T1000 (cell line): Measurements from ENCODE around the gene MANSC4.

Experiments used
- DNase-seq: peaks from one replicate; lab custom pipeline; 2025; ENCODE audit warnings: mixed read lengths; lab: John Stamatoyannopoulos, UW

MANSC4 gene

DNA sequence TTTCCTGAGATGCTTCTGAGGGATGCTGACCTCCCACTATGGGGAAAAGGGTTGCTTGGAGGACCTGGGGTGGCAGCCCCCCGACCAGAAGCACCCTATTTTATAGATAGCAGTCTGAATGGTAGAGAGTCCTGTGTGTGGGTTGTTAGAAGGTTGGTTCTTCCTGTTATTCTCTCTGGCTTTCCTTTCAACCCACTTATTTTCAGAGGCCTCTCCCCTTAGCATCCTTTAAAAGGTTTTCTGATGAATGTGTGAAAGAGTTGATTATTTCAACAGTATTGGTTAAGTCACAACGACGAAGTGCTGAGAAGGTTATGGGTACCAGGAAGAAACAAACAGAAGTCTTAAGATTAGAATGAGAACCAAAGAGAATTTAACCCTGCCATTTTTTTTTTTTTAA is 20.8 kb upstream of the MANSC4 start:
- DNase-seq = no peak

DNA sequence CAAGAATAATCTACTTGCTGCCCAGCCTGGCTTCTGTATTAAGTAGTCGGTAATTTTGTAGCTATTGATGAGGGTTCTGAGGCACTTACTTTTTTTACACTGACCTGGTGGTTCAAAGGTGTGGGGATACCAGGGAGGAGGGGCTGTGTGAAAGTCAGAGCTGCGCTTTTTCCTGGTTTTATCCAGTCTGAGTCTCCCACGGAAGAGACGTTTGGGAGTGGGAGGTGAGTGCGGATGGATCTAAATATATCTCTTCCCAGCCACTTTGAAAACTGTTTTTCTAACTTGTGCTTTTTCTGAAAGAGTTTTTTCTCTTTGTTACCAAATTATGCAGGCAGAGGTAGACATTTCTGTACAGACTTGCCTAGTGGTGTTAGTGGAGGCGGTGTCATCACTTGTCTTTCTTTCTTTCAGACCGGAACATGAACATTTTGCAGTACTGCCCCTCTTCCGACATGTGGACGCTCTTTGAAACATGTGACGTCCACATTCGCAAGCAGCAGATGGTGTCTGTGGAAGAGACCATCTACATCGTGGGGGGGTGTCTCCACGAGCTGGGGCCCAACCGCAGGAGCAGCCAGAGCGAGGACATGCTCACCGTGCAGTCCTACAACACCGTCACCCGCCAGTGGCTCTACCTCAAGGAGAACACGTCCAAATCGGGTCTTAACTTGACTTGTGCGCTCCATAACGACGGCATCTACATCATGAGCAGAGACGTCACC is 17.4 kb upstream of the MANSC4 start:
- DNase-seq = no peak

DNA sequence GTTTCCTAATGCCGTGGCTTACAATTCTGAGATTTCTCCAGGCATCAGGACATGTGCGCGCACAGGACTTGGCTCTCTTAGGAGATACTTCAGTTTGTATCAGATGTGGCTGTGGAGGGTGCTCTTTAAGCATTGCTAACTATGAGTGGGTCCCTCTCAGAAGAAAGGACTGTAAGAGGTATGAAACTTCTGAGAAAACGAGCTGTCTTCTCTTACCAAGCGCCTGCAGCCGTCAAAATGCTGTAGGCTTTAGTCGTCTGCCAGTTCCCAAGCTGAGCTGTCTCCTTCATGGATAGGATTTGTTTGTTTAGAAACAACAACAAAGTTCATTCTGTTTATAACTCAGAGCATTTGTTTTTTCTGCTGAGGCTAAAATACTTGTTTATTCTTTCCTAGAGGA is 16.1 kb upstream of the MANSC4 start:
- no peak for DNase-seq

DNA sequence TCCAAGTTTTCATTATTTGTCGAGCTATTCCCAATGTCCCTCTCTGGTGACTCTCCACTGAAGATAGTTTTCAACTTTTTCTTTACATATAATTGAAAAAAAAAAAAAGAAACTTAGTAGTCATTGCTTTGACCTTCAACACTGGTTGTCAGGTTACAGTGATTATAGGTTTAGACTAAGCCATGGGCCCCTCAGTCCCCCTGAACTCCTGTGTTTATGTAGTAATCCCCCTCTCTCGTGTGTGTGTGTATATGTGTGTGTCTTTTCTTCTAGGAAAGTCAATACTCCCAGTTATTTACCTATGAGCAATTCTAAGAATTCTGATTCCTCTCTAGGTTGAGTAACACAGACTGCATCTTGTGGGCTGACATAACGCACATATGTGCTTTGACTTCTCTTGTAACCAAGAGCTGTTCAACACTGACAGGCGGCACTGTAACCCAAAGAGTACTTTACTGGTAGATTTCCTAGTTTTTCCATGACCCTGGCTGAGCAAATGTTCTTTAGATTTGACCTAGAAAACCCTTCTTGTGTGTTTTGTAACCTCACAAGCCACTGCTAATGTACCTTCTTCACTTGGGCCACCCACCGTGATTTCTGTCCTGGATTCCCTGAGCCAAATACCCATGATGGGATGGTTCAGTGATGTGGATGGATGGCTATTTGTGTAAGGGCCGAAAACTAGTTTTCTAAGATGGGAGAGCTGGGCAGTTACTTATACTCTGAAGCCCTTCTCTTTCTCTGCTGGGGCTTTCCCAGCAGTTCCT is 15.0 kb upstream of the MANSC4 start:
- no peak for DNase-seq

DNA sequence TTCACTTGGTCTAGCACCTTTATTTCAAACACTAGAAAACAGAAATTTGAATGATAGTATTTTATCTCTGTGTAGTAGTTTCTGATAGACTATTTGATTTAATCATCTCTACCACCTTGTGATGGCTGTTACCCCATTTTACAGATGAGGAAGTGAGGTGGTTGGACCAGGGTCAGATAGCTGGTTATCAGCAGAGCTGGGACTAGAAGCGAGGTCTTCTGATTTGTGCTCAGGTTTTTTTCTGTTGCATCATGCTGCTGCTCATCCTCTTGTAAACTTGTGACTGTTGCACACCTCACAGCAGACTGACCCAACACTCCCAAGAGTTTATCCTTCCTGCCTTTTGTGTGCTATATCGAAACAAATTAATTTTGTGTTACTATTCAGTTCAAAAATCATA is 10.1 kb upstream of the MANSC4 start:
- no peak for DNase-seq

DNA sequence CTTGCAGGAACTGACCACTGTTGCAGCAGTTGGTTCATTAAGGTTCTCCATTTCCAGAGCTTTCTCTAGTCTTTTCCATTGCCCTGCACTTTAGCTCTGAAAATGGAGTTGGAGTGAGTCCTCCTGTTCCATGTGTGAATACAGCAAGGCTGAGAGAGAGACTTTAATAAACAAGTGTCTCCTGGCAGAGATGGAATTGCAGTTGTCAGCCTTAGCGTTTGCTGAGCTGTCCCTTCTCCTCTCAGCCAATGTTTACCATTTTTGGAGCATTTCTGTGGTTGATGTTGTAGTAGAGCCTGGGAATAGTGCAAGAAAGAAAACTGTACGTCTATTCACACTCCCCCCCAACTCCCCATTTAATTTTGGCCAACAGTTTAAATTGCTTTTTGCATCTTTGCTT is 7.5 kb upstream of the MANSC4 start:
- DNase-seq = no peak

DNA sequence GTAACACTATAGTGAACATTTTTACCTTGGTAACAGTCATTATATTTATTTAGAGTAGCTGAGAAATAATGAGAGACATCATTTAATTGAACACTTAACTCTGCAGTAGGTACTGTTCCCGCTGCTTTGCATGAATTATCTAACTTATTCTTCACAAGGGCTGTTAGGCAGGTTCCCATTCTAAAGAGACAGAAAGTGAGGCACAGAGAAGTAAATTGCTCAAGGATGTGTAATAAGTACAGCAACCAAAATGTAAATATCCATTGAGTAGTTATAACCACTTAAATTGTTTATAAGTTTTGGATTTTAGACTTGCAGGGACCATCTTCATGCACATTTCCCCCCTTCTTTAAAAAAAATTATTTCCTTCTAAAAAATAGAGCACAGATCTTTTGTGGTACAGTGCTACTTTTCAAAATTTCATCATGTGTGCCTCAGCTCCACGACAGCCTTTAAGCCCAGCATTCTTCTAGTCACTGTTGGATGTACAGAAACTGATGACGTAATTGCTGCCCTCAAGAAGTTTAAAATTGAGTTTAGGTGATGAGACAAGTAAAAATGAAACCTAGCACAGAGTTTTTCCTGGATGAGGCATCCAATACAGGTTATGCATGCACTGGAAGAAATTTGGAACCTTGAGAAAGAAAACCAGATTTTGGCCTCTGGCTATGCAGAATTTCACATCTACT is 6.0 kb upstream of the MANSC4 start:
- no peak for DNase-seq

DNA sequence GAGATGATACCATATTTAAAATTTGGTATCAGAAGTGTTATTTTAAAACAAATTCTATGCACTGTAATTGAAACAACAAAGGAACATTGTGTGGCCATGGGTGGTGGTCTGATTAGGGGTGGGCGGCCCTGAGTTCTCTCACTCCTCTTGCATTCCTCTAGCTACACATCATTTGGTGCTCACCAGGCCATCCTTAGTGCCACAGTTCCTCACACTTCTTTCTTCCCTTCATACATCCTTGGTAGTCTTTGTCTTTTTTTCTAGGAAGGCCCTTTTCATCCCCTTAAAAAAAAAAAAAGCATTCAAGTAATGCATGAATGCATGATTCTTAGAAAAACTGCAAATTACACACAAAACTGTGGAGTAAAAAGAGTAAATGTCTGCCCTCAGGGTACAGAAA is 2.4 kb upstream of the MANSC4 start:
- DNase-seq = no peak

DNA sequence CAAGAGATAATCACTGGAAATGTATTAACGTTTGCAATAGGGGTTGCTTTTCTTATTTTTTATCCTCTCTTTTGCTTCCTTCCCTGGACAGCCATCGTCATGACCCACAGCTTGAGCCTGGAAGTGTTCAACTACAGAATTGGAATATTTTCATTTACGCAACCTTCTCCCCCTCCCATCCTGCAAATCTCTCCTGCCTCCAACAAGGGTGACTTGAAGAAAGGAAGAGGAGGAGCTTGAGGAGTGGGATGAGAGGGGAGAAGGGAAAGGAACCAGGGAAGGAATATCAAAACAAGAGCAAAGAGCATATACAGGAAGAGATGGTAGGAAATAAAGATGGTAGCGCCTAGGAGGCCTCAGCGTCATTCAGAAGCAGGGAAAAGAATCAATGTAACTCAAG is 1.6 kb upstream of the MANSC4 start:
- DNase-seq = no peak

DNA sequence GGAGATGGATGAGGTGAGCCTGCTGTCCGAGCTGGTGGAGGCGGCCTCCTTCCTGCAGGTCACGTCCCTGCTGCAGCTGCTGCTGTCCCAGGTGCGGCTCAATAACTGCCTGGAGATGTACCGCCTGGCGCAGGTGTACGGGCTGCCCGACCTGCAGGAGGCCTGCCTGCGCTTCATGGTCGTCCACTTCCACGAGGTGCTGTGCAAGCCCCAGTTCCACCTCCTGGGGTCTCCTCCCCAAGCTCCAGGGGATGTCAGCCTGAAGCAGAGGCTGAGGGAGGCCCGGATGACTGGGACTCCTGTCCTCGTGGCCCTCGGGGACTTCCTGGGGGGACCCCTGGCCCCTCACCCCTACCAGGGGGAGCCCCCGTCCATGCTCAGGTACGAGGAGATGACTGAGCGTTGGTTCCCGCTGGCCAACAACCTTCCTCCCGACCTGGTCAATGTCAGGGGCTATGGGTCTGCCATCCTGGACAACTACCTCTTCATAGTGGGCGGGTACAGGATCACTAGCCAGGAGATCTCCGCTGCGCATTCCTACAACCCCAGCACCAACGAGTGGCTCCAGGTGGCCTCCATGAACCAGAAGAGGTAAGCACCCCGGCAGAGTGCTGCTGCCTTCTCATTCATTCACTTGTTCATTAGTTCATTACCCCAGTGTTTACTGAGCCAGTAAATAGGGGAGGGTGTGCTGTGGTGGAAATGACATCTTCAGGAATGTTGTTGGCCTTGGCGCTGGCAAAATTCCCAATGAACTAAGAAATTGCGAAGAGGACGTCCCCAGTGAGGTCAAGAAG is 774 bp upstream of the MANSC4 start:
- DNase-seq = no peak

DNA sequence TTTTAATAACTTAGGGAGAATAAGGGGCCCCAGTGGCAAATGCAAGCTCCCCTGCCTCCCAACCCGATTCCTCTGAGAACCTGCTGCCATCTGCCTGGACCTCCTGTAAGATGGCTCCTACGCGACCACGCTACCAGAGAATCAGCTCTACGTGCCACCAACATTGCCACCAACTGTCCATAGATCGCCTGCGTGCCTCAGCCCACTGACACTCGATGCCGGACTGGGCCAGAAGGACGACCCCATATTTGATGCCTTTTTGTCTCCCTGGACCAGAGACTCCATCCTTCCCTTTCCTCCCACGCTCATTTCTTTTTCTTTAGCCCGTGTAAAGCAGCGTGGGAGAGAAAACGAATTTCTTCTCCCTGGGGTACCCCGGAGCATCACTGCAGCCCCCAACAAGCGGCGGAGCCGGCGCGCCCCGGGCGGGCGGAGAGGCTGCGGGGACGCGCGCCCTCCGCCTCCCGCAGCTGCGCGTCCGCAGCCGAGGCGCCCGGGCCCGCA is 568 bp downstream of the MANSC4 start:
- DNase-seq = no peak

DNA sequence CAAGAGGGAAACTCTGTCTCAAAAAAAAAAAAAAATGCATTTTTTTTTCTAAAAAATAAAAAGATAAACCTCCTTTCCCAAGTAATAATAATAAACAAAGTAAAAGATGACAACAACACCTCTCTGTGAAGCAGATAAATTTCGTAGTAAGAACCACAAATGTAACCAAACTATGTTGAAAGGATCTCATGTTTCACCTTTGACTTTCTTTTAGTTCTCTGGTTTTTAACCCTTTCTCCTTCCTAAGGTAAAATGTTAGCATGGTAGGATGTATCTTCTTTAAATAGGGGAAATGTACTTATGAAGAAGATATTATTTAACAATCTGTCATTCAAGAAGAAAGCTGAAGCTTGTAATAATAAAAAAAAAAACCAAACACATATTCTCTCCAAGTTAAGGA is 1.8 kb downstream of the MANSC4 start:
- no peak for DNase-seq

DNA sequence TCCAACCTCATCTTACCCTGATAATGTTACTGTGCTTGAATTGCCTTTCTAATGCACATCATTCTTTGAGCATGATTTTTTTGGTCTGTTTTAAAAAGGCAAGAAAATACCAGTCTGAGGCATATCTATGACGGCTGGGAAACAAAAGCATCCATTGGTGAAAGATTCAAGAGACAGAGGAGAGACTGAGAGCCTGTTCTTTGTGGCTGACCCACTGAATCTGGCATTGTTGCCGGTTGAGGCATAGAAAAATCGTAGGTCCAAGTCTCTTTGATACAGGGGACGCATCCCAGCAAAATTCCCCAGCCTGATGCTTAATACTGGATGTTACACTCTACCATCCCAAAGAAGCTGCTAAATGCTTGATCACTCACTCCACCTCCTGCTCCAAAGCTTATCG is 2.9 kb downstream of the MANSC4 start:
- no peak for DNase-seq

DNA sequence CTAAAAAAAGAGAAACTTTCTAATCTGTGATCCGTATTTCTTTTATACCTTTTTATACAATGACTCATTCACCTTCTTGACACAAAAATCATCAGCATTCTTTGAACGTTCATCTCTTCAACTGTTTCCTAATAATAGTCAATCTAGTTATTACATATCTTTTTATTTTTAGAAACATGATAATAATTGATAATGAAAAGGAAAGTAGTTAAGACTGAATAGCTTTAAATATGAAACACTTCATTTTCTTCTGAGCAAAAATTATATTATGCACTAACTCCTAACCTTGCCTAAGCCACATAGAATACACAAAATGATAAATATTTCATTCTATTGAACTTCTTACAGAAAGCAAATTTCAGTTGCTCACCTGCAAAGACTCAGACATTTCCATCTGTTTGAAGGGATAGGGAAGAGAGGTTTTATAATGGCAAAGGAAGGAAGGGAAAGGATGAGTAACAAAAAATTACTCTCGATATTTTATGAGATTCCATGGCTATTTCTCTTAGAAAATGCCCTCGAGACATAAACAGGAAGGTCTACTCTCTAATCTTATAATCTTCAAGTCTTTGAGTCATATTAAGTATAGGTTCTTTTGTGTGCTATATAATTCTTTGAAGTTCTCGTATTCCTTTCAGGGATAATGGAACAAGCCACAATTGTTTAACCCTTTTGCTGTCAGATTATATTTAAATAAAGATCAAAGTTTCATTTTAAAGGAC is 7.5 kb downstream of the MANSC4 start:
- DNase-seq = no peak

DNA sequence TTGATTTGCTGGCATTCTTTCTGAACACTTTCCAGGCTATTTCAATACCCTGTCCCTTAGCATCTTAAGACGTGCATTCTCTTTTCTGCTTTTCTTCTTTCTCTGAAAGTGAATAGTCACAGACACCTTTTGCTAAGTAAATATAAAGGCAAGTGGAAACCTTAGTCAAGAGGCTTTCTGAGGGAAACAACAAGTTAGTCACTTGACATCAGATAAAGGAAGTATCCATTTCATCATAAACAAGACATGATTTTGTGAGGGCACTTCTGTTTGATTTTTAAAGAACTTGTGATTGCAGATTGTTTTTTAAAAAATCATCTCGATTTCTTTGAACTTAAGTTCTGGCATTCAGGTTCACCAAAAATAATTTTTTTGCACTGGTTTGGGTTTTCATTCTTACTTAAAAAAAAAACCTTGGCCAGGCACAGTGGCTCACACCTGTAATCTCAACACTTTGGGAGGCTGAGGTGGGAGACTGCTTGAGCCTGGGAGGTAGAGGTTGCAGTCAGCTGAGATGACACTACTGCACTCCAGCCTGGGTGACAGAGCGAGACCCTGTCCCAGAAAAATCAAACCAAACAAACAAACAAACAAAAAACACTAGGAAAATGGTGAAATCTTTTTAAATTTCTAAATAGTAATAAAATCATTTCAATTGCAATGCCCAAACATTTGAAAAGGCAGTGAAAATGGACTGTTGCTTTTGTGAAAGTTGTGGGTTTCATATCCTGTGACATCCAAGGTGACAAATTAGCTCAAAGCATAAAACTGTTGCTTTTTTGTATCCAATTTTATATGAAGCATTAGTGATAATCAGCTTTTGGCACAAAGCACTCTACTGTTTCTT is 8.3 kb downstream of the MANSC4 start:
- no peak for DNase-seq

DNA sequence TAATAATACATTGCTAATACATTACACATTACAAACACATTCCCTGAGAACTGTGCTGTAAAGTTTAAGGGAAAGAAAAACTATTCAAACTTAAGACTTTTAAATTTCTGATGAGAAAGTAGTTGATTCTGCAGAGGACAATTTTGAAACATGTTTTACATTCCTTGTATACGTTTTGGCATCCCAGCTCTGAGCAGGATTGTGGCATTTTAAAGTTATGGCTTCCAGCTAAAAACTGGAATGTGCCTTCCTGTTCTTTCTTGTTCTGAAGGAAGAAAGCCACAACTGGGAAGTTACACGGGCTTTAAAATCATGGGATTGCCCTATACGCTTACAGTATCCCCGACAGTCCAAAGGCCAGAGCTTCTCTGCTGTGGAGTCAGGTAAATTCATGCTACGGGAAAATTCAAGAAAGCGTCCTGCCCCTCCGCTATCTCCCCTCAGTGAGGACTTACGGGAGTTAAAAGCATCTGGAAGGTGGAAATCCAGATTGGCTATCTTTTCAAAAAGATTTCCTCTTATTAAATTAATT is 10.8 kb downstream of the MANSC4 start:
- DNase-seq = no peak

DNA sequence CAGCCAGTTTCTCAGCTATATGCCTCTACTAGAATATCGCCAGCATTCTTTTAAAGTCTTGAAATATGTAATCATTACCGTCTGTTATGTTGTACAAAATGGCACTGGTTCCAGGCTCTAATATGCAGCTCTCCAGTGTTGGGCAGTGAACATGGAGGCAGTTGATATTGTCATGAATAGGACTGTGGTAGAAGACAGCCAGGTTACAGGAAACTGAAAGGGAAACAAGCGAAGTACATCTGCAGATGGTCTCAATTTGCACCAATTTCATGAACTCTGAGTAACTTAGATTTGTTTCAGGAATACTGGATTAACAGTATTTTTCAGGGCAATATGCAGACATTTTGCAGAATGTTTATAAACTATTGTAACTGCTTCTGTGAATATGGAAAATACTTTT is 13.4 kb downstream of the MANSC4 start:
- DNase-seq = no peak

DNA sequence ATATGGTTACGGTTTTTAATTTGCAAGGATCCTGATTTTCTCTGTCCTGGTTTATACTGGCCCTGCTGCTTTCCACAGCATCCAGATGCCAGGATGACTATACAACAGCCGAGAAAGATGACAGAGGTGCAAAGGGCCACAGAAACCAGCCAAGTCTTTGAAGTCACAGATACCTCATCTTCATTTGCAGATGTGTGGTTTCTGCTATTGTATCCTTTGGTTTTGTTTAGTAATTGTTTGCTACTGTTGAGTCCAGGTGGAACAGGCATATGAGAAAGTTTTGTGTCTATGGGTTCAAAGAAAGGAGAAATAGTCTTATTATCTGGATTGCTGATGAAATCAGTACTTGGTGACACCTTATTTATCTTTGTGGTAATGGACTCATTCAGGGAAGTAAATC is 17.3 kb downstream of the MANSC4 start:
- no peak for DNase-seq

DNA sequence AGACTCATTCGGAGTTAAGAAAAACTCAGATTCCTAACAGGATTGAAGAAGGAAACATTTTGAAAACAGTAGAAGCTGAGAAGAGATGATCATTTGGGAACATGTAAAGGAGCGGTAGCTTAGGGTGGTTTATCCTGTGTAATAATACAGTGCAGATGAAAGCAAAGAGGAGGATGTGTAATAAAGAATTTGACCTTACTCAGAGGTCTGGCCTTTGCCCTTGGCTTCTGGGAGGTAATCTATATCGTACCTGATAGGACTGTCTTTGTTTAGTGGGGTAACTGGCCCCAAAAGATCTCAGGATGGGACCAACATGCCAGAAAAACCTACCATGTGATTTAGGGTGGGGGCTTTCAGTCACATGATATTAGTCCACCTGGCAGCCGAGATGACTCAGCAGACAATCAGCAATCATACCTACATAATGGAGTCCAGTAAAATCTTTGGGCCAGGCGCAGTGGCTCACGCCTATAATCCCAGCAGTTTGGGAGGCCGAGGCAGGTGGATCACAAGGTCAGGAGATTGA is 23.3 kb downstream of the MANSC4 start:
- no peak for DNase-seq

DNA sequence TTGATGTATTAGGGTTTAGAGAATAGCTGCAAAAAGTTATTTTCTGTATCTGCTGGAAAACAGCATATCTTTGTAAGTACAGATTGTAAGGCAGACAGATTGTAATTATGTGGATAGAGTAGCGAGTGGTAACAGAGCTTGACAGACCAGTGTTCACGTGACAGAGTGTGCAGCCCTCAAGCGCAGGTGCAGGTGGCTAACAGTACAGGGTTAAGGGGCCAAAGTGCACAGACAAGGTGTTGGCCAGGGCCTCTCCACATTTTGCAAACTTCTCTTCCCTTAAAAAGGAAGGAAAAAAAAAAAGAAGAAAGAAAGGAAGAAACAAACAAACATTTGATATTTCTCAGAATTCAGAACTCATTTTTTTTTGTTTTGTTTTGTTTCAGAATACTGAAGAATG is 25.2 kb downstream of the MANSC4 start:
- DNase-seq = no peak
